Heart left ventricle (tissue), 16 donors: ENCODE data around the gene PCED1B. TPM values are rescaled to one million over a fixed set of nuclear protein-coding genes. Genes with fewer than 3 reads are reported as not detected.
"Not testable (repeated sequence)": the region's sequence is repeated elsewhere in the genome, so short reads cannot be mapped to it uniquely, and the experiment has no call there.

ENCODE experiments used
- ATAC-seq, 4 donors: fragments of 200-7000 bp; cut with Tn5 transposase; one replicate each; pipeline ENCODE4 v1.9.1; 2020 to 2022; ENCODE audit warnings: moderate library complexity in 4 of 4, mild to moderate bottlenecking in 3 of 4, moderate number of reproducible peaks in 1 of 4
- DNase-seq, 5 donors: peaks; one replicate each; pipeline ENCODE4 v3.0.0-alpha.2; 2020
- H3K27ac ChIP-seq, 12 donors: fragments of 200-600 bp; sonication (generic) in 4 of 12; one replicate each; pipeline versions ENCODE4 v1.5.0 to v1.8.0; 2016 to 2022; ENCODE audit warnings: mild to moderate bottlenecking in 2 of 12
- H3K27me3 ChIP-seq, 9 donors: fragments of 200-600 bp; sonication (generic) in 2 of 9; one replicate each; pipeline versions ENCODE4 v1.5.1 to v1.8.0; 2016 to 2022; ENCODE audit warnings: mild to moderate bottlenecking in 3 of 9
- H3K36me3 ChIP-seq, 9 donors: fragments of 200-600 bp; sonication (generic) in 2 of 9; one replicate each; pipeline versions ENCODE4 v1.5.0 to v1.8.0; 2018 to 2022; ENCODE audit warnings: mild to moderate bottlenecking in 2 of 9
- H3K4me1 ChIP-seq, 12 donors: fragments of 200-600 bp; sonication (generic) in 4 of 12; one replicate each; pipeline versions ENCODE4 v1.5.0 to v1.8.0; 2016 to 2022; ENCODE audit warnings: mild to moderate bottlenecking in 3 of 12
- H3K4me3 ChIP-seq, 12 donors: fragments of 200-600 bp; sonication (generic) in 4 of 12; one replicate each; pipeline versions ENCODE4 v1.5.0 to v1.8.0; 2017 to 2022; ENCODE audit warnings: mild to moderate bottlenecking in 9 of 12, moderate library complexity in 4 of 12
- H3K9me3 ChIP-seq, 12 donors: fragments of 200-600 bp; sonication (generic) in 4 of 12; one replicate each; pipeline versions ENCODE4 v1.5.0 to v1.8.0; 2016 to 2022; ENCODE audit warnings: mild to moderate bottlenecking in 1 of 12
- CTCF ChIP-seq, 12 donors: fragments of 200-600 bp; sonication (generic) in 4 of 12; IDR thresholded peaks; one replicate each; pipeline versions ENCODE4 v1.5.0 to v1.8.0; 2018 to 2022; ENCODE audit warnings: antibody characterized with exemption in 12 of 12, mild to moderate bottlenecking in 5 of 12
- POLR2A ChIP-seq, 2 donors: fragments of 450-650 bp; IDR thresholded peaks; one replicate each; pipeline ENCODE4 v1.6.1; 2017; ENCODE audit warnings: antibody characterized with exemption in 2 of 2, mild to moderate bottlenecking in 2 of 2, moderate library complexity in 2 of 2
- WGBS, 4 donors: extraction: QIAGEN DNeasy Blood & Tissue Kit in 2 of 4; methylation state at CpG; one replicate each; pipeline versions ENCODE4 v1.1.5 to v1.1.7; 2013 to 2018; 5-methylcytosine and 5-hydroxymethylcytosine counted together
- intact Hi-C, 10 donors: fragments of 100-400 bp; cut with DNase I; formaldehyde crosslinking; loops; one replicate each; pipeline versions ENCODE4 v1.11.1 to v1.14.2; 2022
- polyA plus RNA-seq, 2 donors: library from polyadenylated mRNA; stranded (reverse); fragments of 200-250 nt; gene quantifications; one replicate each; pipeline ENCODE4 v1.2.3, GENCODE V29; 2013
- total RNA-seq, 9 donors: library from RNA; depleted of rRNA in 2 of 9; stranded (reverse); fragments of >200 nt in 2 of 9; fragmentation: NEBNext Ultra II Directional in 3 of 9; extraction: Animal tissue kit (Norgen Biotek cat#: 25700) in 3 of 9; gene quantifications; one replicate each; pipeline versions ENCODE4 v1.1.0 to v1.2.4, GENCODE V29; 2016 to 2023
- donor health status: ischemic (EF 13 %, LVEDD 7.1; RV severe dilation, severe dysfunction).
- donor health status: healthy with polysubstance abuse.
- donor health status: DM: no; HTN: yes; CAD: no.
- donor health status: DM: no; HTN: no; CAD: no.
- donor health status: ischemic (EF 25% LVEDD 6.9; RV normal size, moderate dysfunction).
- donor health status: ischemic (EF 25% LVEDD 5.7; RV mildly dilated, moderate dysfunction).
- donor health status: healthy.
- donor health status: DM: yes; HTN: yes; CAD: no.
- donor health status: ischemic (EF 35%, LVEDD 5.7; RV mildly dilated, moderate dysfunction).
- donor health status: nonischemic (EF 11% LVEDD 7.7; RV severe dilation, severe dysfunction).
- donor health status: DM: yes; HTN: yes; CAD: no.
- donor health status: PGD.
- donor health status: ischemic (EF 29% LVEDD 5.4; RV normal size, mild dysfunction).
- donor health status: nonischemic (EF 23%, LVEDD 6.1; RV moderate dilation, normal function).

PCED1B gene
- total and polyA plus RNA-seq, 11 donors, result 0.39 to 9.5 (median 0.72) TPM; not detected in 2

GRCh38 chr12:47216150-47216677 lies 136.8 kb downstream of the PCED1B start:
- 78 to 92% (median 85%) methylated on average over 8 of the region's 8 CpGs for WGBS, 4 donors
- H3K27ac ChIP-seq, result peak overlapping the region in 2 of 12 donors; percentile 67 to 91
- intact Hi-C loops, result no loop called here
- H3K36me3 ChIP-seq, result no peaks in the 10 kb centered on the region
- H3K4me3 ChIP-seq, result peak overlapping the region in 5 of 12 donors; percentile 13 to 52 (median 26)
- DNase-seq (peak in 3 of 5 donors; percentile 35 to 52 (median 37)), ATAC-seq (peak in 3 of 4 donors; percentile 55 to 74 (median 64))
- H3K4me1 ChIP-seq, result peaks cover 0 to 21% (median 0%) of the 10 kb centered on the region in 12 donors
- TF ChIP-seq POLR2A (IDR thresholded peaks at IDR 0.05), result no peak
- TF ChIP-seq CTCF (IDR thresholded peaks at IDR 0.05), result no peak
- no peaks in the 10 kb centered on the region for H3K27me3 ChIP-seq
- H3K9me3 ChIP-seq, result no peaks in the 10 kb centered on the region

GRCh38 chr12:47217595-47217869 lies 138.1 kb downstream of the PCED1B start:
- H3K9me3 ChIP-seq, intact Hi-C loops, H3K36me3 ChIP-seq, DNase-seq, ATAC-seq, H3K27me3 ChIP-seq: not testable (repeated sequence)
- Histone ChIP-seq H3K4me1 (peaks cover 0 to 22% (median 0%) of the 10 kb centered on the region in 12 donors), H3K27ac (peak overlapping the region in 1 of 12 donors; percentile 91), H3K4me3 (peak overlapping the region in 2 of 12 donors; percentile 28 to 52)
- WGBS, 4 donors, result 97 to 98% (median 98%) methylated on average over 8 of the region's 8 CpGs

DNA sequence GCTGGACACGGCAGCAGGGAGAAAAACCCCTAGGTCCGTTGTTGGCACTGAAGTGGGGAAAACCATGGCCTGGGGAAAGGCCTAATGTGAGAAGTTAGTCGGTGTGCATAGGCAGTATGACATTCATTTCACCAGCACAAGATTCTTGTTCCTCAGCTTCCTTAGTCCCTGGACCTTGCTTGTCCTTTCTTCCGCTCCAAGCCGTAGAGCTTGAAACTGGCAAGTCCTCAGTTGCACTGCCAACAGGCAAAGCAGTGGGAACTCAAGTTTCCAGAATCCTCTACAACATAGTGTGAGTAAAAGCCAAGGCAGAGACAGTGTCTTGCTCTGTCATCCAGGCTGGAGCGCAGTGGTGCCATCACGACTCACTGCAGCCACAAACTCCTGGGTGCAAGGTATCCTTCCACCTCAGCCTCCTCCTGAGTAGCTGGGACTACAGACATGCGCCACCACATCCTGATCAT lies 138.8 kb downstream of the PCED1B start:
- no peaks in the 10 kb centered on the region for H3K36me3 ChIP-seq
- ATAC-seq (no peak), DNase-seq (no peak)
- H3K4me3 ChIP-seq, result peak overlapping the region in 2 of 12 donors; percentile 28 to 52
- no peaks in the 10 kb centered on the region for H3K9me3 ChIP-seq
- intact Hi-C loops, result no loop called here
- no peaks in the 10 kb centered on the region for H3K27me3 ChIP-seq
- H3K27ac ChIP-seq, result peak overlapping the region in 2 of 12 donors; percentile 29 to 91
- peaks cover 0 to 29% (median 3%) of the 10 kb centered on the region in 12 donors for H3K4me1 ChIP-seq
- TF ChIP-seq CTCF (IDR thresholded peaks at IDR 0.05), result no peak
- no peak for TF ChIP-seq POLR2A (IDR thresholded peaks at IDR 0.05)
- WGBS, 4 donors, result 94 to 95% (median 95%) methylated on average over 8 of the region's 8 CpGs

DNA sequence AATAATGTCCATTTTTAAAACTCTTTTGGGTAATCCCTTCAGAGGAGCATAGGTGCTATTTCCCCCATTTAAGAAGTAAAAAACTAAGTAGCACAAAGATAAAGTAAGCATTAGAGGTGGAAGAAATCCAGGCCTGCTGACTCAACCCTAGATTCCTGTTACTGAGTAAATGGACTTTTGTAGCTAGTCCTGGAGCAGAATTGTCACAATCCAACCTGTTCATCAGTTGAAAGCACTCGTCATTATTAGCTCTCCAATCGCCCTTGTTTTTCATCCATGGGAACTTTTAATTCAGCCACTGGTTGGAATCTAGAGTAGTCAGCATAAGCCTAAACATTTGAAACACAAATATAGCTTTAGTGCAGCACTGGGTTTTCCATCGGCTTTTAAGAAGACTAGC lies 139.8 kb downstream of the PCED1B start:
- Histone ChIP-seq H3K36me3 (no peaks in the 10 kb centered on the region), H3K9me3 (no peaks in the 10 kb centered on the region), H3K27me3 (no peaks in the 10 kb centered on the region), H3K4me3 (peak overlapping the region in 1 of 12 donors; percentile 52), H3K4me1 (peaks cover 0 to 32% (median 6%) of the 10 kb centered on the region in 12 donors), H3K27ac (peak overlapping the region in 2 of 12 donors; percentile 38 to 52)
- intact Hi-C loops, result no loop called here
- WGBS, 4 donors, result 65 to 88% (median 82%) methylated on average over 3 of the region's 3 CpGs
- DNase-seq (no peak), ATAC-seq (no peak)
- TF ChIP-seq CTCF (IDR thresholded peaks at IDR 0.05) (no peak), POLR2A (IDR thresholded peaks at IDR 0.05) (no peak)
